C4-2B (cell line): ENCODE measurements around the gene RIPOR3.

Experiments used
- H3K27ac ChIP-seq: fragments of 450-650 bp; 2 replicates; pipeline ENCODE4 v1.5.1; 2017
- ZFX ChIP-seq: fragments of 450-650 bp; IDR thresholded peaks from 2 replicates; pipeline ENCODE4 v1.6.1; 2017
- TF ChIP-seq, protein P1 (sequence below): fragments of 450-650 bp; conservative IDR thresholded peaks from 2 replicates; pipeline ENCODE4 v1.5.1; 2017; ENCODE audit warnings: mild to moderate bottlenecking

Gene RIPOR3

DNA sequence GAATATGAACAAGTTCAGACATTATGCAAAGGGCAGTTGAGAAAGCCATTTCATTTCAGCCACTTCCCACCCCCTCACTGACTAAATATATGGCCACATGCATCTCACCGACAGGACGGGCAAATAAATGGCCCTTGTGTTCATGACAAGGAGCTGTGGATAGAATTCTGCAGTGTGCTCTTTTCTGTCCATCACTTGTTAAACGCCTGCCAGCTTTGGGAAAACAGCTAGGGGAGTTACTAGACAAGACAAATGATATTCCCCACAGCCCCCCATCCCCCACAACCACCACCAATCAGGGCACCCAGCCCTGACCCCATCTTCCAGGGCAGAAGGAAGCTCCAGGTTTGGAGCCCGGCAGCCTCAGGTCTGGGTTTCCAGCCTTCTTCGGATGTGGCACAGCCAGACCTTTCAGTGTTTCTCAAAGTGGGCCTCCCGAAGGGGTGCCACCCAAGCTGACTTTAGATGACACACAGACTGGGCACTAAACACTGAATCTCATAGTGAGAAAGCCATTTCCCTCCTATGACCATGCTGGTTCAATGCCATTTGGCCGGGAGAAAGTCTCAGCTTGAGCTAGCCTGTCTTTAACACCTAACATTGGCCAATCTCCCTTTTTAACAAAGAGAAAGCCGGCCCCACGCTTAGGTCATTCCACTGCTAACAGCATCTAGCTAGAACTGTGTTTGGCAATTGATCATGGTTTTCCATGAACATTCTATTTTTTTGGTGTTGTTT is 4.0 kb upstream of the RIPOR3 start:
- no peak for TF ChIP-seq ZFX
- TF ChIP-seq, protein P1, sequence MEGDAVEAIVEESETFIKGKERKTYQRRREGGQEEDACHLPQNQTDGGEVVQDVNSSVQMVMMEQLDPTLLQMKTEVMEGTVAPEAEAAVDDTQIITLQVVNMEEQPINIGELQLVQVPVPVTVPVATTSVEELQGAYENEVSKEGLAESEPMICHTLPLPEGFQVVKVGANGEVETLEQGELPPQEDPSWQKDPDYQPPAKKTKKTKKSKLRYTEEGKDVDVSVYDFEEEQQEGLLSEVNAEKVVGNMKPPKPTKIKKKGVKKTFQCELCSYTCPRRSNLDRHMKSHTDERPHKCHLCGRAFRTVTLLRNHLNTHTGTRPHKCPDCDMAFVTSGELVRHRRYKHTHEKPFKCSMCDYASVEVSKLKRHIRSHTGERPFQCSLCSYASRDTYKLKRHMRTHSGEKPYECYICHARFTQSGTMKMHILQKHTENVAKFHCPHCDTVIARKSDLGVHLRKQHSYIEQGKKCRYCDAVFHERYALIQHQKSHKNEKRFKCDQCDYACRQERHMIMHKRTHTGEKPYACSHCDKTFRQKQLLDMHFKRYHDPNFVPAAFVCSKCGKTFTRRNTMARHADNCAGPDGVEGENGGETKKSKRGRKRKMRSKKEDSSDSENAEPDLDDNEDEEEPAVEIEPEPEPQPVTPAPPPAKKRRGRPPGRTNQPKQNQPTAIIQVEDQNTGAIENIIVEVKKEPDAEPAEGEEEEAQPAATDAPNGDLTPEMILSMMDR, result no peak
- H3K27ac ChIP-seq, result no peak overlapping the region

DNA sequence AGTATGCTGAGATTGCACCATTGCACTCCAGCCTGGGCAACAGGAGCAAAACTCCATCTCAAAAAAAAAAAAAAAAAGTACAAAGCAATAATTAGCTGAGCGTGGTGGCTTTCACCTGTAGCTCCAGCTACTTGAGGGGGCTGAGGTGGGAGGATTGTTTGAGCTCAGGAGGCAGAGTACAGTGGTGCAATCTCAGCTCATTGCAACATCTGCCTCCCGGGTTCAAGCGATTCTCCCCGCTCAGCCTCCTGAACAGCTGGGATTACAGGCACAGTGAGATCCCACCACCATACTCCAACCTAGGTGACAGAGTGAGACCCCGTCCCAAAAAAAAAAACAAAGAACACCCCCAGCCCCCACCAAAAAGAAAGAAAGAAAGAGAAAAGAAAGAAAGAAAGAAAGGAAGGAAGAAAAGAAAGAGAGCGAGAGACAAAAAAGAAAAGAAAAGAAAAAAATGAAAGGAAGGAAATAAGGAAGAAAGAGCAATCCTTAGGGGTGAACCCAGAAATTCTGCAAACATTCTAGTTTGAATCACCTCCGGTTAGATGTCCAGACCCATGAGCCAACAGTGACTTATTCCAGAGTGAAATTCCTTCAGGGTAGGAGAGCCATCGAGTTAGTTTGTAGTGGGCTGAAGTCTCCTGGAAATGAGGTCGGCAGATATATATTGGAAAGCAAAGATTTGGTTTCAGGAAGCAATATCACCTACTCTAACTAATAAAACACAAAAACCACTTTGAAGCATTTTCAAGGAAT is 3.2 kb upstream of the RIPOR3 start:
- no peak overlapping the region for H3K27ac ChIP-seq
- TF ChIP-seq, protein P1, result no peak
- TF ChIP-seq ZFX, result no peak

DNA sequence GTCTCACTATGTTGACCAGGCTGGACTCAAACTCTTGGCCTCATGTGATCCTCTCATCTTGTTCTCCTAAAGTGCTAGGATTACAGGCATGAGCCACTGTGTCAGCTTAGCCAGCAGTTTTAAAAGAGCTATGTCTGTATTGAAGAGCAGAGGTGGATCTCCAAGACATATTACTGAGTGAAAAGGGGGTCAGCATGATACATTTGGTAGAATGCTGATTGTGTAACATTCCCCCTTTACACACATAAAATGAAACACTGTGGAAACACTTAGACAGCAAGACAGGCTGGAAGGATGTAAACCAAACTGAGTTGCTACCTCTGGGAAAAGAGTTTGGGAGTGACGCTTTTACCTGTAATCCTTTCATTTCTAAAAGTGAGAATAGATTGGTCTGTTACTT is 1.7 kb upstream of the RIPOR3 start:
- no peak overlapping the region for H3K27ac ChIP-seq
- TF ChIP-seq, protein P1, result no peak
- no peak for TF ChIP-seq ZFX

DNA sequence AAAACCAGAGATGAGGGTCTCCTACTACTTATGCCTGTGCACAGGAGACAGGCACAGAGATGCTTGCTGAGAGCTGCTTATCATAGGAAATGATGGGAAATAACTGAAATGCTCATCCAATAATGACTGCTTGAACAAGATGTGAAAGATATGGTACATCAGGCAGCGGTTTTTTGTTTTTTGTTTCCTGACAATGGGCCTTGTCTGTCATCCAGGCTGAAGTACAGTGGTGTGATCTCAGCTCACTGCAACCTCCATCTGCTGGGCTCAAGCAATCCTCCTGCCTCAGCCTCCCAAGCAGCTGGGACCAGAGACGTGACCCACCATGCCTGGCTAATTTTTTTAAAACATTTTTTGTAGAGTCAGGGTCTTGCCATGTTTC is 1.2 kb upstream of the RIPOR3 start:
- H3K27ac ChIP-seq, result no peak overlapping the region
- TF ChIP-seq, protein P1, result no peak
- TF ChIP-seq ZFX, result no peak

DNA sequence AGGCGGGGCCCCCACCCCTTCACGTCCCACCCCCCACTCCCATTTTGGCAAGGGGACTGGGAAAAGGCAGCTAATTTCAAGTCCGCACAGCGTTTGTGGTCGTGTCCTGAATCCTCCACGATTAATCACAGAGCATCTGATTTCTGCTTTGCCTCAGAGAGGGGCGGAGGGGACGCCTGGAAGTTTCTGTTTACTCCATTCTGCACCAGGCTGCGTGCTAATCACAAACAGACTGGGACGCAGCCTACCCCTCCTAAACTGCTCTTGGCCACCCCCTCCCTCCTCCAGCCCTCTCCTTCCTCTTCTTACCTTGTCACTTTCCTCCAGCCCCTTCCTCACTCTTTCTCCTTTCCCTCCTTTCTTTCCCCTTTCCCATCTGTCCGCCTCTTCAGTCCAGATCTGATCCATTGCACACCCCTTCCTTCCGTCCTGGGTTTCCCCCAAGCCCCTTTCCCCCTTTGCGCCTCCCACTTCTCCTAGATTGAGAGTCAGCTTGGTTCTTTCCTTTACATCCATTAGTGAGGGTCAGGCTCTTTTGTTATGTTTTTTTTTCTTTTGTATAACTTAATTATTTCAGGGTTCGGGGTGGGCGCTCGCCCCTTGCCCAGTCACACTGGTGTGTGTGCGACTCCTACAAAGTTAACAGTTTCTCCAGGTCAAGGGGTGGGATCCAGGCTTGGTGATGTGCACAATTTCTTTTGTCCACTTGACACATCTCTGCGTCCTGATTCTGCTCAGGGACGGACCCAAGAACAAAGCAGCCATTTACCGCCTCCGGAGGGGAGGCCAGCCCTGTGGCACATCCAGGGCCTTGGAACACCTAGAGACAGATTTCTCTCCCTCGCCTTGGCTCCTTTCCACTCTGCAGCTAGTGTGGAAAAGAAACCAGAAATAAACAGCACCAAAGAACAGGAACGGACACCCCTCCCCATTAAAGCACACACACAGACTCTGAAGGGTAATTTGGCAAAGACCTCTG is 520 bp upstream of the RIPOR3 start:
- TF ChIP-seq, protein P1, result no peak
- no peak; the same call in 1 of the 2 replicates for TF ChIP-seq ZFX
- H3K27ac ChIP-seq, result no peak overlapping the region

DNA sequence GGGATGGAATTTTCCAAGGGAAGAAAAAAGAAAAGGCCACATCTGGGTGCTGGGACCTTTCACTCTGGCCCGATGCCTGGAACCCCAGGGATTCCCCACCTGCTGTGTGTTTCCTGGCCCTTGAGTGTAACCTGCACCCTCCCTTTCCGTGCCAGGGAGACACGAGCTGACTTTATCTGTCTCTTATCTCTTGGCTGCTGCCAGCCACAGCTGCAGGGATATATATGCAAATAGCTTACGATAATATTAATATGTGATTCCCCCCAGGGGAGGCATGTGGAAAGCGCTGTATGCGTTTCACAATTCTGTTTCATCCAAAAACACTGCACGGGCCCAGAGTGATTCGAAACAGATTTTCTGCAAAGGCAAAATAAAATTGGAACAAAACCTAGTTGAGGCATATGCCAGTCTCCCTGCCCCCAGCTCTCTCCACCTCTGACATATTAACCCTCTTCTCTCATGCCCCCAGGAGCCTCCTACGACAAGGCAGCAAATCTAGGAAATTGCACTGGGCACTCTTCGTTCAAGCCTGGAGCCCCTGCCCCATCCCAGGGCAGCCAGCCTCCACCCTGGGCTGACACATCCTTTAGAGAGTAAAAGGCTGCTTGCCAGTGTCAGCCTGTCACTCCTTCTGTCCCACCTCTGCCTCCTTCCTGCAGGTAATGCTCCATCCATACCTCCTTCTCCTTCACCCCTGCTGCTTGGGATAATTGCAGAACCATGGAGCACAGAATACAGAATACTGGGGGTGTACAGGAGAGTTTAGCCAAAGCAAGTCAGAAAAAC is 1.3 kb downstream of the RIPOR3 start:
- TF ChIP-seq, protein P1, result no peak
- H3K27ac ChIP-seq, result no peak overlapping the region
